Panc1 (cell line): ENCODE results near the gene MVP. TPM values are rescaled to one million over a fixed set of nuclear protein-coding genes. Genes with fewer than 3 reads are reported as not detected.

ENCODE experiments used
- ATAC-seq: fragments of 200-7000 bp; cut with Tn5 transposase; 2 replicates; pipeline ENCODE4 v1.9.1; 2020; ENCODE audit warnings: mild to moderate bottlenecking, moderate library complexity
- BruUV-seq: library from RNA; stranded (reverse); fragments of 400-500 nt; replicated peaks from 2 replicates; lab custom pipeline; 2021; lab: Mats Ljungman, UMichigan
- CTCF ChIA-PET: fragments of 300-600 bp; sonication (Branson Sonifier 250); formaldehyde crosslinking; loops from one replicate; lab custom pipeline; 2022; ENCODE audit warnings: antibody characterized with exemption; lab: Charles Lee
- POLR2A ChIA-PET: fragments of 300-600 bp; sonication (Branson Sonifier 250); formaldehyde crosslinking; loops from one replicate; lab custom pipeline; 2022; ENCODE audit warnings: antibody characterized with exemption; lab: Charles Lee
- DNase-seq: peaks from one replicate; pipeline ENCODE4 v3.0.0-alpha.2; 2010; ENCODE audit warnings: low read depth, low spot score
- H3K27ac ChIP-seq: 2 replicates; pipeline ENCODE4 v1.5.1; 2011; ENCODE audit warnings: mild to moderate bottlenecking, low read length, inconsistent platforms
- H3K27me3 ChIP-seq: fragments of 200-500 bp; sonication (Bioruptor generic); 2 replicates; pipeline ENCODE4 v1.6.0; 2014; ENCODE audit warnings: low read length, inconsistent platforms; ENCODE audit not compliant: control insufficient read depth, insufficient read depth
- H3K36me3 ChIP-seq: fragments of 200-500 bp; sonication (Bioruptor generic); 2 replicates; pipeline ENCODE4 v1.5.1; 2014; ENCODE audit warnings: inconsistent platforms, mild to moderate bottlenecking, low read length, moderate library complexity; ENCODE audit not compliant: control insufficient read depth, insufficient read depth
- H3K4me1 ChIP-seq: 2 replicates; pipeline ENCODE4 v1.5.1; 2011; ENCODE audit warnings: inconsistent platforms, mild to moderate bottlenecking, low read length, moderate library complexity; ENCODE audit not compliant: control insufficient read depth, insufficient read depth
- H3K4me3 ChIP-seq, 2 experiments: 2 replicates each; pipeline ENCODE4 v1.5.1; 2011 to 2012; ENCODE audit warnings: low read depth in 2 of 2, low read length in 2 of 2, mild to moderate bottlenecking in 2 of 2, inconsistent platforms in 1 of 2, moderate library complexity in 1 of 2
- H3K9me3 ChIP-seq: fragments of 200-500 bp; sonication (Bioruptor generic); 2 replicates; pipeline ENCODE4 v1.5.1; 2014; ENCODE audit warnings: low read depth, mild to moderate bottlenecking, inconsistent platforms, low read length, moderate library complexity; ENCODE audit not compliant: control insufficient read depth, insufficient read depth
- CTCF ChIP-seq: fragments of 450-650 bp; IDR thresholded peaks from 2 replicates; pipeline ENCODE4 v1.5.1; 2017; ENCODE audit warnings: mild to moderate bottlenecking
- POLR2AphosphoS5 ChIP-seq: IDR thresholded peaks from 2 replicates; pipeline ENCODE4 v1.6.1; 2012; ENCODE audit warnings: mild to moderate bottlenecking, low read depth, low read length, moderate library complexity
- REST ChIP-seq, 2 experiments: IDR thresholded peaks; 2 replicates each; pipeline ENCODE4 v1.6.1; 2011 to 2012; ENCODE audit warnings: low read depth in 2 of 2, control low read depth in 1 of 2, low read length in 1 of 2, mild to moderate bottlenecking in 1 of 2, moderate library complexity in 1 of 2; ENCODE audit not compliant: insufficient read depth in 1 of 2
- SIN3A ChIP-seq: IDR thresholded peaks from 2 replicates; pipeline ENCODE4 v1.6.1; 2012; ENCODE audit warnings: low read depth, mild to moderate bottlenecking, low read length, moderate library complexity, borderline replicate concordance; ENCODE audit not compliant: insufficient read depth
- TCF7L2 ChIP-seq: IDR thresholded peaks from 2 replicates; pipeline ENCODE4 v1.6.1; 2011; ENCODE audit warnings: mild to moderate bottlenecking, low read depth, low read length, inconsistent platforms
- in situ Hi-C: cut with HindIII; loops from 2 replicates; pipeline ENCODE4 v1.10.0; 2016; ENCODE audit warnings: low sequenced_read_pairs, low pct_unique_long_range_greater_than_20kb
- intact Hi-C: fragments of 100-400 bp; cut with micrococcal nuclease; formaldehyde crosslinking; loops from one replicate; pipeline ENCODE4 v1.10.0; 2022; ENCODE audit not compliant: unreplicated experiment
- total RNA-seq: library from RNA; stranded (reverse); gene quantifications from one replicate; pipeline ENCODE4 v1.2.1, GENCODE V29; 2021; ENCODE audit not compliant: unreplicated experiment

MVP gene
- total RNA-seq, 1 experiment from 2014 or later = 107 TPM

- in situ Hi-C loops = no loop called here
- no TSS peak for BruUV-seq
These were observed 28.4 kb downstream of the MVP start for GRCh38 chr16:29848420-29849297.

GRCh38 chr16:29849505-29849904, 29.2 kb downstream of the MVP start:
- ATAC-seq = no peak
- Histone ChIP-seq H3K27ac (no peak overlapping the region), H3K4me3 (no peak overlapping the region), H3K4me1 (no peaks in the 10 kb centered on the region), H3K27me3 (no peaks in the 10 kb centered on the region), H3K9me3 (no peaks in the 10 kb centered on the region), H3K36me3 (no peaks in the 10 kb centered on the region)
- BruUV-seq = no TSS peak
- POLR2A ChIA-PET = no interaction called here
- TF ChIP-seq SIN3A (no peak), POLR2AphosphoS5 (no peak), REST (IDR thresholded peaks at IDR 0.05; ENCODE audit: insufficient read depth in 1 of 2, low read depth in 2 of 2, low read length in 1 of 2) (no peak), CTCF (no peak), TCF7L2 (no peak)
- in situ Hi-C loops (no loop called here), intact Hi-C loops (no loop called here)
- DNase-seq = no peak
- CTCF ChIA-PET = interaction anchor here (0.6 to 0.7 kb wide), 4 partner anchors 9 to 243 kb away, joined by 4 to 11 read pairs (median 8); no protein-coding TSS in a partner anchor

More at GRCh38 chr16:29848420-29849297, 28.4 kb downstream of the MVP start:
- ATAC-seq (peak; percentile 91), DNase-seq (peak; percentile 51)
- intact Hi-C loops = no loop called here
- H3K27me3 ChIP-seq = no peaks in the 10 kb centered on the region
- H3K9me3 ChIP-seq = no peaks in the 10 kb centered on the region
- no peaks in the 10 kb centered on the region for H3K4me1 ChIP-seq
- TF ChIP-seq CTCF (peak; percentile 92), SIN3A (0 out of 2 replicates have a peak, but pooled peaks have one; percentile 38), POLR2AphosphoS5 (no peak)
- ChIA-PET CTCF (interaction anchor here (0.5 to 1.2 kb wide), 15 partner anchors 8 to 244 kb away, joined by 3 to 11 read pairs (median 6); partner anchors contain the start of genes ASPHD1, MVP, SEZ6L2 and TLCD3B), POLR2A (no interaction called here)
- H3K36me3 ChIP-seq = no peaks in the 10 kb centered on the region
- H3K4me3 ChIP-seq = no peak overlapping the region
- no peak overlapping the region for H3K27ac ChIP-seq
